Neuronal stem cell (in vitro differentiated cells): ENCODE data around the gene ICOS.
"Not testable (repeated sequence)": the region's sequence is repeated elsewhere in the genome, so short reads cannot be mapped to it uniquely, and the experiment has no call there.

Source experiments
- DNase-seq: peaks from one replicate; pipeline ENCODE4 v3.0.0-alpha.2; 2013; ENCODE audit warnings: low spot score
- H2AFZ ChIP-seq: one replicate; pipeline ENCODE4 v1.6.1; 2013; ENCODE audit warnings: mild to moderate bottlenecking, low read length, inconsistent platforms
- H2AK5ac ChIP-seq: 2 replicates; pipeline ENCODE4 v1.6.1; 2013; ENCODE audit warnings: low read depth, mild to moderate bottlenecking, inconsistent platforms, low read length, moderate library complexity, mixed read lengths
- H2BK120ac ChIP-seq: 2 replicates; pipeline ENCODE4 v1.6.1; 2013; ENCODE audit warnings: low read depth, mild to moderate bottlenecking, inconsistent platforms, low read length, moderate library complexity, mixed read lengths
- H2BK12ac ChIP-seq: one replicate; pipeline ENCODE4 v1.6.1; 2013; ENCODE audit warnings: low read length, inconsistent platforms
- H2BK15ac ChIP-seq: 2 replicates; pipeline ENCODE4 v1.6.1; 2013; ENCODE audit warnings: mild to moderate bottlenecking, low read length, inconsistent platforms, mixed read lengths
- H2BK5ac ChIP-seq: one replicate; pipeline ENCODE4 v1.6.1; 2013; ENCODE audit warnings: inconsistent platforms, mild to moderate bottlenecking, low read length, moderate library complexity
- H3K14ac ChIP-seq: one replicate; pipeline ENCODE4 v1.6.1; 2013; ENCODE audit warnings: low read length, inconsistent platforms
- H3K18ac ChIP-seq: 2 replicates; pipeline ENCODE4 v1.6.1; 2013; ENCODE audit warnings: low read length, inconsistent platforms
- H3K23ac ChIP-seq: 2 replicates; pipeline ENCODE4 v1.6.1; 2013; ENCODE audit warnings: low read depth, mild to moderate bottlenecking, mixed read lengths, low read length, inconsistent platforms; ENCODE audit not compliant: poor library complexity
- H3K27ac ChIP-seq: replicated peaks from 3 replicates; pipeline ENCODE4 v1.5.1; 2013; ENCODE audit warnings: low read length, inconsistent platforms
- H3K27me3 ChIP-seq, 3 experiments: 2 replicates each; pipeline ENCODE4 v1.6.1; 2013; ENCODE audit warnings: low read length in 3 of 3, mild to moderate bottlenecking in 2 of 3, inconsistent platforms in 1 of 3, low read depth in 1 of 3, mixed read lengths in 1 of 3, moderate library complexity in 1 of 3; ENCODE audit not compliant: control insufficient read depth in 3 of 3, insufficient read depth in 3 of 3
- H3K36me3 ChIP-seq, 2 donors: replicated peaks in 1 of 2; 2 replicates each; pipeline ENCODE4 v1.6.1; 2013; ENCODE audit warnings: low read length in 2 of 2; ENCODE audit not compliant: control insufficient read depth in 2 of 2, insufficient read depth in 2 of 2
- H3K4ac ChIP-seq: 2 replicates; pipeline ENCODE4 v1.6.1; 2013; ENCODE audit warnings: inconsistent platforms, mild to moderate bottlenecking, low read length, moderate library complexity
- H3K4me1 ChIP-seq, 2 donors: 1 replicate in 1 of 2; 2 replicates in 1 of 2; pipeline ENCODE4 v1.6.1; 2013; ENCODE audit warnings: low read length in 2 of 2, low read depth in 1 of 2; ENCODE audit not compliant: control insufficient read depth in 2 of 2, insufficient read depth in 1 of 2
- H3K4me2 ChIP-seq: one replicate; pipeline ENCODE4 v1.6.1; 2013; ENCODE audit warnings: mild to moderate bottlenecking, low read length, inconsistent platforms; ENCODE audit not compliant: insufficient read depth, poor library complexity, severe bottlenecking
- H3K4me3 ChIP-seq, 2 donors: 2 replicates each; pipeline ENCODE4 v1.5.1; 2013; ENCODE audit warnings: low read length in 2 of 2, mild to moderate bottlenecking in 2 of 2, inconsistent platforms in 1 of 2, moderate library complexity in 1 of 2
- H3K79me1 ChIP-seq: one replicate; pipeline ENCODE4 v1.6.1; 2013; ENCODE audit warnings: low read depth, mild to moderate bottlenecking, inconsistent platforms, low read length, moderate library complexity
- H3K9ac ChIP-seq: one replicate; pipeline ENCODE4 v1.6.1; 2013; ENCODE audit warnings: mild to moderate bottlenecking, low read depth, low read length, inconsistent platforms; ENCODE audit not compliant: poor library complexity
- H3K9me3 ChIP-seq, 2 donors: replicated peaks in 1 of 2; 2 replicates each; pipeline versions ENCODE3 to v1.6.1; 2013; ENCODE audit warnings: low read length in 2 of 2, mild to moderate bottlenecking in 2 of 2, inconsistent platforms in 1 of 2, low read depth in 1 of 2, mixed read lengths in 1 of 2, moderate library complexity in 1 of 2; ENCODE audit not compliant: control insufficient read depth in 2 of 2, insufficient read depth in 1 of 2
- H4K8ac ChIP-seq: one replicate; pipeline ENCODE4 v1.6.1; 2013; ENCODE audit warnings: low read depth, mild to moderate bottlenecking, inconsistent platforms, low read length, moderate library complexity
- H4K91ac ChIP-seq: one replicate; pipeline ENCODE4 v1.6.1; 2013; ENCODE audit warnings: low read length, low read depth, mild to moderate bottlenecking, inconsistent platforms; ENCODE audit not compliant: poor library complexity
- WGBS, 2 donors: extraction: QIAGEN DNeasy Blood & Tissue Kit; methylation state at CpG; one replicate each; pipeline ENCODE4 v1.1.7; 2013; ENCODE audit warnings: missing lambda C conversion rate in 2 of 2, mixed read lengths in 1 of 2; ENCODE audit not compliant: insufficient read length in 2 of 2, insufficient replicate concordance in 1 of 2; ENCODE audit errors: extremely low coverage in 2 of 2; 5-methylcytosine and 5-hydroxymethylcytosine counted together

ICOS gene

GRCh38 chr2:203918839-203919238 is 17.7 kb upstream of the ICOS start:
- Histone ChIP-seq H2BK5ac (no peak overlapping the region), H3K23ac (no peak overlapping the region), H4K91ac (no peak overlapping the region), H2AFZ (no peak overlapping the region), H3K27ac (no peak overlapping the region), H2BK120ac (no peak overlapping the region), H4K8ac (no peak overlapping the region), H3K4me3 (no peak overlapping the region), H3K27me3 (peaks cover 0 to 5% (median 0%) of the 10 kb centered on the region in 3 experiments), H3K9ac (no peak overlapping the region), H2BK12ac (no peak overlapping the region), H2BK15ac (no peak overlapping the region), H3K79me1 (no peaks in the 10 kb centered on the region), H3K4ac (no peak overlapping the region), H3K14ac (no peak overlapping the region), H3K18ac (no peak overlapping the region), H3K4me1 (no peaks in the 10 kb centered on the region), H2AK5ac (no peak overlapping the region), H3K9me3 (no peaks in the 10 kb centered on the region), H3K4me2 (no peak overlapping the region), H3K36me3 (no peaks in the 10 kb centered on the region)
- WGBS, 2 donors = no CpG with 5 or more reads among the region's 3 CpGs
- DNase-seq = no peak

GRCh38 chr2:203925512-203926158 is 10.9 kb upstream of the ICOS start:
- Histone ChIP-seq H4K8ac (no peak overlapping the region), H2BK12ac (no peak overlapping the region), H3K27me3 (no peaks in the 10 kb centered on the region), H3K9me3 (no peaks in the 10 kb centered on the region), H2BK120ac (no peak overlapping the region), H3K4me3 (no peak overlapping the region), H2AK5ac (no peak overlapping the region), H2BK15ac (no peak overlapping the region), H2BK5ac (no peak overlapping the region), H4K91ac (no peak overlapping the region), H3K4ac (no peak overlapping the region), H3K4me1 (no peaks in the 10 kb centered on the region), H3K79me1 (no peaks in the 10 kb centered on the region), H3K27ac (no peak overlapping the region), H3K23ac (no peak overlapping the region), H3K9ac (no peak overlapping the region), H3K36me3 (no peaks in the 10 kb centered on the region), H2AFZ (no peak overlapping the region), H3K14ac (no peak overlapping the region), H3K18ac (no peak overlapping the region), H3K4me2 (no peak overlapping the region)
- DNase-seq = no peak
- no CpG with 5 or more reads among the region's 3 CpGs for WGBS, 2 donors

DNA sequence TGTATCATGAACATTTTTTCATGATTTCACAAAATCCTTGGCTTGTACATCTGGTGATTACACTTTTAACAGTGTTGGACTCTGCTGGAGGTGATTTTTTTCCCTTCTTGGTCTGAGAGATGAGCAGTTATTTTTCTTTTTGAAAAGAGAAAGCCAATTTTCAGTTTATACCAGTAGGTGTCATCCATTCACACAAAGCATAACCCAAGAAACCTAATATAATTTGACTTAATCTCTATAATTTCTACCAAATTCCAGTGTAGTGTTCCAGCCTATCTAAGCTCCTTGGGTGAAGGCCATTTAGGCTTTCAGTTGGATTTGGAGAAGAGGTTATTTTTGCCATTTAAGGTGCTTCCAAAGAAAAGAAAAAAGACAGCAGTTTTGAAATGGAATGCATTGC is 7.7 kb upstream of the ICOS start:
- H4K91ac ChIP-seq = no peak overlapping the region
- no peak overlapping the region for H2BK120ac ChIP-seq
- no peak overlapping the region for H3K18ac ChIP-seq
- no peak overlapping the region for H2AK5ac ChIP-seq
- H2BK5ac ChIP-seq = no peak overlapping the region
- H4K8ac ChIP-seq = no peak overlapping the region
- DNase-seq = no peak
- no peak overlapping the region for H3K27ac ChIP-seq
- H3K4me3 ChIP-seq = no peak overlapping the region
- H3K27me3 ChIP-seq = no peaks in the 10 kb centered on the region
- H3K79me1 ChIP-seq = no peaks in the 10 kb centered on the region
- no peaks in the 10 kb centered on the region for H3K36me3 ChIP-seq
- no peak overlapping the region for H3K9ac ChIP-seq
- H3K14ac ChIP-seq = no peak overlapping the region
- H2BK15ac ChIP-seq = no peak overlapping the region
- H3K9me3 ChIP-seq = no peaks in the 10 kb centered on the region
- no peak overlapping the region for H2BK12ac ChIP-seq
- no peaks in the 10 kb centered on the region for H3K4me1 ChIP-seq
- H3K23ac ChIP-seq = no peak overlapping the region
- no peak overlapping the region for H3K4ac ChIP-seq
- no peak overlapping the region for H2AFZ ChIP-seq
- no peak overlapping the region for H3K4me2 ChIP-seq

GRCh38 chr2:203931262-203931661 is 5.3 kb upstream of the ICOS start:
- H3K9ac ChIP-seq, H3K4me1 ChIP-seq, H3K14ac ChIP-seq, H2AFZ ChIP-seq, H3K4ac ChIP-seq, H3K27ac ChIP-seq, H2BK120ac ChIP-seq, H3K18ac ChIP-seq, H3K23ac ChIP-seq, H2BK12ac ChIP-seq, H4K8ac ChIP-seq, DNase-seq, H4K91ac ChIP-seq, H3K36me3 ChIP-seq, H3K4me2 ChIP-seq, H3K9me3 ChIP-seq, H2BK5ac ChIP-seq, H2BK15ac ChIP-seq, H2AK5ac ChIP-seq, H3K79me1 ChIP-seq, H3K4me3 ChIP-seq, H3K27me3 ChIP-seq: not testable (repeated sequence)
- no CpG with 5 or more reads among the region's 3 CpGs for WGBS, 2 donors
